OCI-LY7 (cell line): ENCODE results near the gene RIC8B.

ENCODE experiments used
- EZH2phosphoT487 ChIP-seq: fragments of 200-600 bp; sonication (generic); IDR thresholded peaks from 2 replicates; pipeline ENCODE4 v1.6.1; 2018; ENCODE audit warnings: low read depth, borderline replicate concordance, mild to moderate bottlenecking, mixed run types, antibody characterized with exemption, low read length, moderate library complexity, mixed read lengths
- TF ChIP-seq, protein P1 (sequence below): fragments of 200-600 bp; sonication (generic); conservative IDR thresholded peaks from 2 replicates; pipeline ENCODE4 v1.5.1; 2014; ENCODE audit warnings: mild to moderate bottlenecking, antibody characterized with exemption, low read length, moderate library complexity, mixed read lengths

DNA sequence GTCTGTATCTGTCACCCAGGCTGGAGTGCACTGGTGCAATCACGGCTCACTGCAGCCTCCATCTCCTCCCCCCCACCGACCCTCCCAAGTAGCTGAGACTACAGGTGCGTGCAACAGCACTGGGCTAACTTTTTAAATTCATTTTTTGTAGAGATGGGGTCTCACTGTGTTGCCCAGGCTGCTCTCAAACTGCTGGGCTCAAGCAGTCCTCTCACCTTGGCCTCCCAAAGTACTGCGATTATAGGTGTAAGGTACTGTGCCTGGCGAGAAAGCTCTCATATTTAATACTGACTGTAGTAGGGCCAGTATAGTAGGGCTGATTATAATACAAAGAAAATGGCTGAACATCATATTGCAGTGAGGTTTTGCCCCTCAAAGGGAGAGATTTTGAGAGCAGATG, 2.4 kb downstream of the RIC8B start:
- TF ChIP-seq, protein P1, sequence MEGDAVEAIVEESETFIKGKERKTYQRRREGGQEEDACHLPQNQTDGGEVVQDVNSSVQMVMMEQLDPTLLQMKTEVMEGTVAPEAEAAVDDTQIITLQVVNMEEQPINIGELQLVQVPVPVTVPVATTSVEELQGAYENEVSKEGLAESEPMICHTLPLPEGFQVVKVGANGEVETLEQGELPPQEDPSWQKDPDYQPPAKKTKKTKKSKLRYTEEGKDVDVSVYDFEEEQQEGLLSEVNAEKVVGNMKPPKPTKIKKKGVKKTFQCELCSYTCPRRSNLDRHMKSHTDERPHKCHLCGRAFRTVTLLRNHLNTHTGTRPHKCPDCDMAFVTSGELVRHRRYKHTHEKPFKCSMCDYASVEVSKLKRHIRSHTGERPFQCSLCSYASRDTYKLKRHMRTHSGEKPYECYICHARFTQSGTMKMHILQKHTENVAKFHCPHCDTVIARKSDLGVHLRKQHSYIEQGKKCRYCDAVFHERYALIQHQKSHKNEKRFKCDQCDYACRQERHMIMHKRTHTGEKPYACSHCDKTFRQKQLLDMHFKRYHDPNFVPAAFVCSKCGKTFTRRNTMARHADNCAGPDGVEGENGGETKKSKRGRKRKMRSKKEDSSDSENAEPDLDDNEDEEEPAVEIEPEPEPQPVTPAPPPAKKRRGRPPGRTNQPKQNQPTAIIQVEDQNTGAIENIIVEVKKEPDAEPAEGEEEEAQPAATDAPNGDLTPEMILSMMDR = no peak
- TF ChIP-seq EZH2phosphoT487 = no peak
